Lung (tissue), 12 donors: ENCODE data around the gene SLC12A5. TPM values are rescaled to one million over a fixed set of nuclear protein-coding genes. Genes with fewer than 3 reads are reported as not detected.
A peak's percentile ranks its signal among the peaks of the same experiment; 100 is the strongest.

Experiments
- ATAC-seq: fragments of 200-7000 bp; cut with Tn5 transposase; one replicate; pipeline ENCODE4 v1.9.1; 2020; ENCODE audit warnings: moderate number of reproducible peaks; ENCODE audit not compliant: insufficient read depth, low FRiP score
- DNase-seq, 3 donors: peaks; one replicate each; pipeline ENCODE4 v3.0.0-alpha.2; 2013 to 2017
- H3K27ac ChIP-seq, 2 donors: one replicate each; pipeline ENCODE4 v1.5.1; 2013; ENCODE audit warnings: mild to moderate bottlenecking in 2 of 2, moderate library complexity in 2 of 2, control low read depth in 1 of 2, inconsistent platforms in 1 of 2, low read depth in 1 of 2, low read length in 1 of 2
- H3K27me3 ChIP-seq, 3 donors: one replicate each; pipeline ENCODE4 v1.5.1; 2013; ENCODE audit warnings: low read length in 2 of 3; ENCODE audit not compliant: control insufficient read depth in 3 of 3, insufficient read depth in 3 of 3
- H3K36me3 ChIP-seq, 4 donors: one replicate each; pipeline ENCODE4 v1.5.1; 2013; ENCODE audit warnings: low read length in 4 of 4, mild to moderate bottlenecking in 1 of 4, moderate library complexity in 1 of 4; ENCODE audit not compliant: control insufficient read depth in 4 of 4, insufficient read depth in 4 of 4
- H3K4me1 ChIP-seq, 5 donors: one replicate each; pipeline ENCODE4 v1.5.1; 2013; ENCODE audit warnings: low read length in 5 of 5, mild to moderate bottlenecking in 2 of 5, moderate library complexity in 1 of 5; ENCODE audit not compliant: control insufficient read depth in 5 of 5, insufficient read depth in 5 of 5
- H3K4me3 ChIP-seq: one replicate; pipeline ENCODE4 v1.5.1; 2013; ENCODE audit warnings: mild to moderate bottlenecking, control low read depth, moderate library complexity
- H3K9ac ChIP-seq, 2 donors: one replicate each; pipeline ENCODE4 v1.5.1; 2013; ENCODE audit warnings: low read length in 2 of 2, control low read depth in 1 of 2; ENCODE audit not compliant: insufficient read depth in 1 of 2
- H3K9me3 ChIP-seq, 4 donors: one replicate each; pipeline ENCODE4 v1.5.1; 2013; ENCODE audit warnings: low read length in 3 of 4, mild to moderate bottlenecking in 1 of 4, moderate library complexity in 1 of 4; ENCODE audit not compliant: control insufficient read depth in 4 of 4, insufficient read depth in 3 of 4
- CTCF ChIP-seq: IDR thresholded peaks from 2 replicates; pipeline ENCODE4 v1.5.1; 2012; ENCODE audit warnings: mild to moderate bottlenecking; ENCODE audit errors: control extremely low read depth, extremely low read depth
- WGBS, 2 donors: extraction: QIAGEN DNeasy Blood & Tissue Kit; methylation state at CpG; one replicate each; pipeline ENCODE4 v1.1.7; 2013; 5-methylcytosine and 5-hydroxymethylcytosine counted together
- polyA plus RNA-seq, 2 donors: library from polyadenylated mRNA; stranded (reverse); fragments of 200-250 nt; gene quantifications; one replicate each; pipeline ENCODE4 v1.2.1, GENCODE V29; 2013
- total RNA-seq, 2 donors: library from RNA; depleted of rRNA in 1 of 2; stranded (reverse); fragments of >200 nt in 1 of 2; gene quantifications; one replicate each; pipeline ENCODE4 v1.2.1, GENCODE V29; 2014 to 2021
- donor health status: control.
- donor health status: control.
- donor health status: Bipolar disorder and iron deficiency.
- donor health status: healthy.
- donor health status: DM: yes; HTN: yes; CAD: no.

SLC12A5 gene
- total and polyA plus RNA-seq, 4 donors: 0.52 TPM; not detected in 3

GRCh38 chr20:46023999-46024398, 5.0 kb upstream of the SLC12A5 start:
- ATAC-seq: no peak
- Histone ChIP-seq H3K4me1 (peaks cover 0 to 3% (median 0%) of the 10 kb centered on the region in 5 donors), H3K9ac (no peak overlapping the region), H3K27ac (no peak overlapping the region), H3K9me3 (peaks cover 0 to 3% (median 0%) of the 10 kb centered on the region in 4 donors), H3K27me3 (peaks cover 9 to 35% (median 17%) of the 10 kb centered on the region in 3 donors), H3K4me3 (no peak overlapping the region), H3K36me3 (no peaks in the 10 kb centered on the region)
- 68 to 78% methylated on average over 4 of the region's 4 CpGs for WGBS, 2 donors
- DNase-seq: no peak
- no peak for TF ChIP-seq CTCF

- Histone ChIP-seq H3K27ac (no peak overlapping the region), H3K27me3 (peaks cover 12 to 42% (median 19%) of the 10 kb centered on the region in 3 donors), H3K4me3 (no peak overlapping the region), H3K9me3 (peaks cover 0 to 5% (median 0%) of the 10 kb centered on the region in 4 donors), H3K9ac (no peak overlapping the region), H3K4me1 (peaks cover 0 to 3% (median 0%) of the 10 kb centered on the region in 5 donors), H3K36me3 (no peaks in the 10 kb centered on the region)
- TF ChIP-seq CTCF: no peak
- 63 to 68% methylated on average over 10 of the region's 10 CpGs for WGBS, 2 donors
- no peak for DNase-seq
- ATAC-seq: no peak
Observed at GRCh38 chr20:46025376-46025783, 3.6 kb upstream of the SLC12A5 start.

GRCh38 chr20:46027245-46027853, 1.7 kb upstream of the SLC12A5 start:
- H3K27me3 ChIP-seq: peaks cover 11 to 43% (median 35%) of the 10 kb centered on the region in 3 donors

More at GRCh38 chr20:46027245-46027853, 1.7 kb upstream of the SLC12A5 start:
- Histone ChIP-seq H3K27ac (no peak overlapping the region), H3K9me3 (peaks cover 0 to 5% (median 0%) of the 10 kb centered on the region in 4 donors), H3K9ac (no peak overlapping the region), H3K4me3 (no peak overlapping the region), H3K36me3 (no peaks in the 10 kb centered on the region), H3K4me1 (peaks cover 0 to 3% (median 0%) of the 10 kb centered on the region in 5 donors)
- ATAC-seq (no peak), DNase-seq (peak; percentile 59 to 77 (median 70))
- TF ChIP-seq CTCF: no peak
- 10 to 15% methylated on average over 4 of the region's 4 CpGs for WGBS, 2 donors
